GM19351 (cell line): ENCODE data around the gene NKX2-8.
A peak's percentile ranks its signal among the peaks of the same experiment; 100 is the strongest.
"Not testable (repeated sequence)": the region's sequence is repeated elsewhere in the genome, so short reads cannot be mapped to it uniquely, and the experiment has no call there.

Experiments
- ATAC-seq: cut with Tn5 transposase; IDR thresholded peaks from one replicate; pipeline ENCODE4 v1.9.1; 2021; ENCODE audit warnings: mild to moderate bottlenecking, moderate library complexity; ENCODE audit not compliant: unreplicated experiment

NKX2-8 gene

DNA sequence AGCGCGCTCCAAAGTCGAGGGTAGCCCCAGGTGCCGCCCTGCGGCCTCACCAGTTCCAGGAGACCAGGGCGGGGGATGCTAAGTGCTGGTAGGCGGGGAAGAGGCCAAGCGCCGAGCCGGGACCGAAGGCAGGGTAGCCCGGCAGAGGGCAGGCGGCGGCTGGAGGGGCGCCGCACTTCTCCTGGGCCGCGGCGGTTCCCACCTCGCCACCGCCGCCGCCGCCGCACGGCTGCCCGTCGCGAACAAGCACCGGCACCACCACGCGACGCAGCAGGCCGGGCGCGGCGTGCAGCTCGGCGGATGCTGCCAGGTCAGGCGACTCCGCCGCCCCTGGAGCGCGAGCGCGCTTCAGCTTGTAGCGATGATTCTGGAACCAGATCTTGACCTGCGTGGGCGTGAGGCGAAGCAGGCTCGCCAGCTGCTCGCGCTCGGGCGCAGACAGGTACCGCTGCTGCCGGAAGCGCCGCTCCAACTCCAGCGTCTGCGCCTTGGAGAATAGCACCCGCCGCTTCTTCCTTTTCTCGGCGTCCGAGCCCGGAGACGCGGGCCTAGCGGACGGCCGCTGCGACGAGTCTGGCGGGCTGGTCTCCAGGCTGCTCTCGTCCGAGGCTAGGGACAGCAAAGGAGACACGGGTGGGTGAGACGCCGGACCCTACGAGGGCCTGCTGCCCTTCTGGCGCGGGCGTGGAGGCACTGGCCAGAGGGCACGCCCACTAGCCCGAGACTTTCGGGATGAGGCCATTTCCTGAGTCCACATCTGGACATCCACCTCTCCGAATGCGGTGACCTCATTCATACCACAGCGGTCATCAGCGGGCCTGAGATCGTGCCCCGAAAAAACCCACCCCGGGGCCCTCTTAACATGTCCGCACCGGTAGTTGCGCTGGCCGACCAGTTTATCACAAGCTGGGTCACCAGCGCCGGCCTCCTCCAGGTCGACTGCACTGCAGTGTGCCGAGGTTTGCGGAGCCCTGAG, 1.3 kb downstream of the NKX2-8 start:
- ATAC-seq = no peak

DNA sequence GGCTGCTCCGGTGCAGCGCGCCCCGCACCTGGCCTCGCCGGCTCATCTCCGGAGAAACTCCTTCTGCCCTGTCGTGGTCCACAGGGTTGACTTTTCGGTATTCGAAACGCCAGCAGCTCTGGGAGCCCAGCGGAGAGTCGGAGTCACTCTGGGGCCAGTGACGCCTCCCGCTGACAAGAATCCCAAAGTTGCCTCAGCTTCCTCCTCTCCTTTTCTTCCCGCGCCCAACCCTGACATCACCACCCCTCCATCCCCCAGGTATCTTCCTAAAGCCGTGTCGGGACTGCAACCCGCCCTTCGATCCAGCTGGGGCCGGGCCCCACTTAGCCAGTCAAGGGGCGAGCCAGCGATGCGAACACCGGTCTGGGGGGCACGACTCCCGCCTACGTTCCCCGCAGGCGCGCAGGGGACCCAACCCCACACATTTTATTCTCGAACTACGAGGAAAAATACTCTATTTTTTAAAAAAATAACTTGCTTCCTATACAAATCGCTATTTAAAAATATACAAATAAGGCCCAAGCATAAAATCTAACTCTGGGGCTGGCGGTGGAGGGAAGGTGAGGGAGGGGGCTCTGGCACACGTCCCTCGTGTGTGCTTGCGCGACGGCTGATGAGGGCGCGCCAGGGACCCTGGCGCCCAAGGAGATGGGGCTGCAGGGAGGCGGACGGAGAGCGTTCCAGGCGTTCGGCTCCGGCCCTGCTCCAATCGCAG, 2.1 kb downstream of the NKX2-8 start:
- ATAC-seq = no peak

DNA sequence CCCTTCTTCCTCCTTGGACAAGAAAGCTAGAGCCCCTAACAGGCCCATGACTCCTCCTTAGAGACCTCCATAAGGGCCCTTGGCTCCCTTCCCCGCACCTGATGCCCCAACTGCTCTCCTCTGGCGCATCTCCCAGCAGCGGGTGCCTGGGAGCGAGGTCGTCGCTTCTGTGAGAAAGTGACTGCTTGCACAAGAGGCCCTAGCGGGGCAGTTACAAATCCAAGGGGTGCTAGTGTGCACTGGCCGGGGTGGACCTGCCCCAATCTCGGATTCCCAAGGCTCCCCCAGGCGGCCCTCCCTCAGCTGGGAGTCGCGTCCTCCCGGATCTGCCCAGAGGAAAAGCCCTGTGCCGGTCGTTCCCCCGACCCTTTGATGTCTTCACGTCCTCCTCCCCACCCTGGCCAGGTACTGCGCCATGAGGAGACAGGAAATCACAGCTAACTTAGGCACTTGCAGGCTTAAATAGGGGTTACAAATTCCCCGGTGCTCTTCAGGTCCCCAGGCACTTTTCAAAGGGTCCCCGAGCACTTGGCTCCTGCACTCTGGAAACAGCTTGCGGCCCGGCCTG, 2.8 kb downstream of the NKX2-8 start:
- ATAC-seq = no peak

DNA sequence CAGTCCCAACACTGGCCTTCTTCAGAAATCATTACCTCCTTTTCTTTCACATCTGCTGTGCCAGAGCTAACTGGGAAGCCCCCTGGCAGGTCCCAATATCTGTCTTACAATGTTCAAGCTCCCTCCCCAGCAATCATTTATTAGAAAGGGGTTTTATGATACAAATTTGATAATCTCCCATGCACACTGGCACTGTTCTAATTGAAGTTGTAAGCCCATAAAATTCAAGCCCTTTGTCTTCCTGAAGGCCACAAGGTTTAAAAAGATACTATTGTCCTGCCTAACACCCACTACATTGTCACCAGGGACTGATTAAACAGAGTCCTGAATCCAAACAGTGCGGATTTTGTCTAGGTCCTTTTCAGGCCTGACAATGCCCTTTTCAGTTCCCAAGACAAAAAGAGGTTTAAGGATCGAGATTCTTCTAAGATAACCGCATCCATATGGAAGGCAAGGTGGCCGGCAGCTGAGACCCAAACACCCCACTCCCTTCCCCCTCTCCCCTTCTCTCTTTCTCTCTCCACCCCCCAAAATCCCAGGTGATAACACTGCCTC, 3.3 kb downstream of the NKX2-8 start:
- no peak for ATAC-seq

DNA sequence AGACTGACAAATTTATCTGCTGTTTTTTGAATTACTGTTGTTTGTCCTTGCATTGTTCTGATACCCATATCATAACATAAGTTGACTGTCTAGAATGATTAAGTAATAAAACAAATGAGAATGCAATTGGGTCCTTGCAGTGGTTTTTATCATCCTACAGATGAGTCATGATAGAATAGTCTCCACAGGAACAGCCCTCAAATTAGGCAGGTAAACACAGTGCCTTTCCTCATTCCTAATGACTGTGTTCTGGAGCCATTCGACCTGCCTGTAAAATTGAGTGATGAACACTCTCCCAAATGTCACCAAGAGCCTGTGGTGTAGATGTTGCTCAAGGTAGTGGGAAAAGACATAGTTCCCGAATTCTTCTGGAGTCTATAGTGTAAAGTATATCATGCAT, 12.3 kb downstream of the NKX2-8 start:
- ATAC-seq = no peak

DNA sequence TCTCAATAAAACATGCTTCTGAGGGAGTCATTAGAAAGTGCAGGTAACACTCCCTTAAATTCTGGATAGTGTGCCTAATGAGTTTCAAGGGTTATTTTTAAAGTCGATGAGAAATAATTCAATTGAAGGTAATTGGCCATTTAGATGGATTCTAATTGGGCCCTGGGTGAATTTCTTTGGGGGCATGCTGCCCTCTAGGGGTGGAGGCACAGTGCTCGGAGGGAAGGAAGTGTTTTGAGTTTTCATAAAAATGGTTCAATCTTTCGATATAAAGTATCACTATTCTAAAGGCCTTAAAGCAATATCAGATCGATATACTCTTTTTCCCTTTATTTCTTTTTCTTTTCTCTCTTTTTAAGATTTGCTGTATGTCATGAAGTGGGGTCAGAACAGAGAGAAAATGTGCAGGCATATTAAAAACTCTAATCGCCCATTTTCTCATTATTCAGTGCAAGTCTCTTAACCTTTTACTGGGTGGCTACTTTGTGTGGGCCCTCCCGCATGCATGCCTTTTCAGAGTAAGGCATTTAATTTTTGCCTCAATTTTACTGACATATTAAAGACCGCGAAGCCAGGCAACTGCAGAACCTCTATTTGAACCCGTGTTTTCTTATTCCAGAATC, 25.5 kb downstream of the NKX2-8 start:
- ATAC-seq = no peak

DNA sequence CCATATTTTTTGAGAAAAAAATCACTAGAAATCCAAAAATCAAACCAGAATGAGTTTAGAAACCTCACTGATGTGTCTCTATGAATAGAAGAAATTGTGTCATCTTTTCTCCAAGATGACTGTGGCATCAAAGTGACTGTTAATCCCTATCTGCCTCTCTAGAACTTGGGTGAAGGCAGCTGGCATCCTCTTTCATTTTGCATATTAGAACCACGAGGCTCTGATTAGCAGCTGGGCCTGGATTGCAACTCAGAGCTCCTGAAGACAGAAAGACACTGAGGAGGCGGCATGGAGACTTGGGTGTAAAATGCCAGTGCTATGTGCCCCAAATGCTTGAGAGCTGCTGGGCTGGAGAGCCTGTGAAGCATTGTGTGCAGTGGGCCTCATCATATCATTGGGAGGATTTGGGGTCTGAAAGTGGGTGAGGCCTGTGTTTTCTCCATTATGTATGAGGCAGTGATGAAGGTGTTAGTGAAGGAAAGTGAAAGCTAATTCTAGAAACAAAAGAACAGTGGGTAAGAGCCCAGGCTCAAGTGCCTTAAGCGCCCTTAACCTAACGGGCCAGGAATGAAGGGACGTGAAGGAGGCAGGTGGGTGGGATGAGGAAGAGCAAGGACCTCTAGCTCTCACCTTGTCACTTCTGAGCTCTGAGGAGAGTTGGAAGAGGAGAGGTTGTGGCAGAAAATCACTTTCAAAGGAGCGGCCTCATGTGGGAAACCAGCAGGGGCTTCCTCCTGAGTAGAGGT, 26.2 kb downstream of the NKX2-8 start:
- ATAC-seq = no peak

DNA sequence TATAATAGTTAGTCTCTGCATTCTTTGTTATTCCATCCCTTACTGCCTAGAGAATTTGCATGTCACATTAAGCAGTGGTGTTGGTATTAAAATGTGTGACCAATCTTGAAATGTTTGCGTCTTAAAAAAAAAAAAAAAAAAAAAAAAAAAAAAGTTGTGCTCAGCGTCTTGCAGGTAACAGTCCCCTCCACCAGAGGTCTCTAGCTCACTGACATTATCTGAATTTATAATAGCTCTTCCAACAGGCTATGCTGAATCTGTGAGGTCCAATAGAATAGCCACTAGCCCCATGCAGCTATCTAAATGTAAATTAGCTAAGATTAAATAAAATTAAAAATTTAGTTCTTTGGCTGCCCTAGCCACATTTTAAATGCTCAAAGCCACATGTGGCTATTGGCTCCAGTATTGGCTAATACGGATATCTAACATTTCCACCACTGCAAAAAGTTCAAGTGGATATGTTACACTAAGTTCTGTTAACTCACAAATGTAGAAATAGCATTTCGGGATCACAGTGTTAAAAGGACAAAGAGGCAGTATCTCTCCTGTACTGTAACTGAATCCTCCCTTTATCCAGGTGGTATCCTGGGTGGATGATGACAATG, 28.7 kb downstream of the NKX2-8 start:
- ATAC-seq = peak; percentile 83

DNA sequence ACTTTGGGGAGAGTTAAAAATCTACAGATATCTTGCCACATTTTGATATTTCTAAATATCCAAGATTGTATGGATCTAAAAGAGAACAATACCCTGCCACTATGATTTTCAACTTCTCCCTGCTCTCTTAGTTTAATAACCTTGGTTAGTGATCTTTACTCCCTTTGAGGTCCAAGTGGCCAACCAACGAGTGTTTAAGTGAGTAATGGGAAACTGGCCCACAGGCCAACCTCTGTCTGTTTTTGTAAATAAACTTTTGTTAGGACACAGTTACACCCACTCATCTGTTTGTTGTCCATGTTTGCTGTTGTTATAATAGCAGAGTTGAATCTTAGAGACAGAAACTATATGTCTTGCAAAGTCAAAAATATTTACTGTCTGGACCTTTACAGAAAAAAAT, 31.5 kb downstream of the NKX2-8 start:
- ATAC-seq = no peak

DNA sequence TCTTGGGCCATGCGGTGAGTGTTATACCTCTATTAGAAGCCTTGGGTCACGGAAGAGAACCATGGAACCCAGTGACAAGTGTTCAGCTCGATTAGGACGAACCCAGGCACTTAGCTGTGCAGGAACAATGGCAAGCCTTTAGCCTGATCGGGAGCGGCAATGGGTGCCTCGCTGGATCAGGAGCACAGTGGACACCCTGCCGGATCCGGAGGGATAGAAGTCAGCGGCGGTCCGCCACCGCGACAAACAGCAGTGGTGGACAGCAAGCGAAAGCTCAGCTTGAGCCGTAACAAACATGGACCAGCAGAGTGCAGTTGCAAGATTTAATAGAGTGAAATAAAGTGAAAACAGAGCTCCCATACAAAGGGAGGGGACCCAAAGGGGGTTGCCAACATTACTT, 38.1 kb downstream of the NKX2-8 start:
- not testable (repeated sequence) for ATAC-seq

DNA sequence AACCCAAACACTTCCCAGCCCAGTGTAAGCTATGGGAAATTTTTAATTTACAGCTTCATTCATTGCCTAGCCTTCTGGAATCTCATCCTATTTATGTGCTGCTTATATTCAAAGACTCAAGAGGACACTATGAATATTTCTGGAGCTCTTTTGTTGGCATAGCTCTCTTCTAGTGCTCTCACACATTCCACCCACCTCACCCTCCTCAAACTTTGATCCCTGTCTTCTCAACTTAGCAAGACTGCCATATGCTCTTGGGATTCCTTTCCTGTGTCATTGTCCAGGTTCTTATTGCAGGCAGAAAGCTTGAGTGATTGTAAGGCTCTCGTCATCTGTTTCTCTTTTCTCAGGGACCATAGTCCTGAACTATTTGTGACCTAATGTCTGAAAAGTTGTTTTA, 44.4 kb downstream of the NKX2-8 start:
- no peak for ATAC-seq
